Loucy (cell line): ENCODE results near the gene GLMN.
"Not testable (repeated sequence)": the region's sequence is repeated elsewhere in the genome, so short reads cannot be mapped to it uniquely, and the experiment has no call there.

Experiments used
- H2AFZ ChIP-seq: fragments of 200-600 bp; sonication (generic); 2 replicates; pipeline ENCODE4 v1.6.0; 2016; ENCODE audit warnings: antibody characterized with exemption, mild to moderate bottlenecking, low read length, moderate library complexity
- H3F3A ChIP-seq: fragments of 200-600 bp; 2 replicates; pipeline ENCODE4 v1.6.0; 2016; ENCODE audit warnings: antibody characterized with exemption, low read depth, mild to moderate bottlenecking
- H3K27me3 ChIP-seq: fragments of 200-600 bp; sonication (generic); 2 replicates; pipeline ENCODE4 v1.6.1; 2014; ENCODE audit warnings: low read length, mild to moderate bottlenecking; ENCODE audit not compliant: insufficient read depth, poor library complexity, severe bottlenecking
- H3K36me3 ChIP-seq: fragments of 200-600 bp; sonication (generic); 2 replicates; pipeline ENCODE4 v1.6.1; 2016; ENCODE audit warnings: low read length; ENCODE audit not compliant: insufficient read depth
- H3K4me1 ChIP-seq: fragments of 200-600 bp; sonication (generic); 2 replicates; pipeline ENCODE4 v1.5.1; 2014; ENCODE audit warnings: low read length, mild to moderate bottlenecking; ENCODE audit not compliant: insufficient read depth, poor library complexity, severe bottlenecking
- H3K4me2 ChIP-seq: fragments of 200-600 bp; sonication (generic); 2 replicates; pipeline ENCODE4 v1.6.0; 2014; ENCODE audit warnings: antibody characterized with exemption, low read length, low read depth, mild to moderate bottlenecking; ENCODE audit not compliant: poor library complexity, severe bottlenecking
- H3K4me3 ChIP-seq: fragments of 200-600 bp; sonication (generic); 2 replicates; pipeline ENCODE4 v1.5.1; 2014; ENCODE audit warnings: low read length, mild to moderate bottlenecking, mixed read lengths; ENCODE audit not compliant: poor library complexity, severe bottlenecking
- H3K79me2 ChIP-seq: fragments of 200-600 bp; sonication (generic); 2 replicates; pipeline ENCODE4 v1.6.1; 2014; ENCODE audit warnings: low read length; ENCODE audit not compliant: insufficient read depth
- H3K9ac ChIP-seq: fragments of 200-600 bp; sonication (generic); 2 replicates; pipeline ENCODE4 v1.6.0; 2014; ENCODE audit warnings: mild to moderate bottlenecking, low read depth, low read length, moderate library complexity; ENCODE audit not compliant: poor library complexity, severe bottlenecking
- H3K9me2 ChIP-seq: fragments of 200-600 bp; sonication (generic); replicated peaks from 2 replicates; pipeline ENCODE4 v1.6.1; 2016; ENCODE audit warnings: low read depth, low read length, mixed read lengths
- H3K9me3 ChIP-seq: fragments of 200-600 bp; sonication (generic); 2 replicates; pipeline ENCODE4 v1.6.1; 2014; ENCODE audit warnings: mild to moderate bottlenecking, antibody characterized with exemption, low read length, low read depth; ENCODE audit not compliant: insufficient read depth
- H4K20me1 ChIP-seq: fragments of 200-600 bp; sonication (generic); 2 replicates; pipeline ENCODE4 v1.6.0; 2014; ENCODE audit warnings: antibody characterized with exemption, low read length, mild to moderate bottlenecking; ENCODE audit not compliant: insufficient read depth, poor library complexity, severe bottlenecking
- CTCF ChIP-seq: fragments of 200-600 bp; sonication (generic); conservative IDR thresholded peaks from 2 replicates; pipeline ENCODE4 v1.5.1; 2014; ENCODE audit warnings: mild to moderate bottlenecking, antibody characterized with exemption, low read length
- EZH2phosphoT487 ChIP-seq: fragments of 200-600 bp; IDR thresholded peaks from 2 replicates; pipeline ENCODE4 v1.6.1; 2018; ENCODE audit warnings: antibody characterized with exemption, mild to moderate bottlenecking, moderate library complexity, borderline replicate concordance

GLMN gene

GRCh38 chr1:92299477-92300150, 827 bp upstream of the GLMN start:
- peak overlapping the region; percentile 79 for H2AFZ ChIP-seq
- no peaks in the 10 kb centered on the region for H3F3A ChIP-seq
- H3K4me1 ChIP-seq = peaks cover 46% of the 10 kb centered on the region
- H4K20me1 ChIP-seq = peaks cover 22% of the 10 kb centered on the region
- peaks cover 42% of the 10 kb centered on the region for H3K79me2 ChIP-seq
- peak overlapping the region; percentile 92 for H3K4me2 ChIP-seq
- peak overlapping the region; percentile 93 for H3K9ac ChIP-seq
- H3K36me3 ChIP-seq = peaks cover 7% of the 10 kb centered on the region; the same call in 1 of the 2 replicates
- no peaks in the 10 kb centered on the region for H3K9me2 ChIP-seq
- no peaks in the 10 kb centered on the region for H3K27me3 ChIP-seq
- no peaks in the 10 kb centered on the region for H3K9me3 ChIP-seq
- H3K4me3 ChIP-seq = peak overlapping the region; percentile 91
- TF ChIP-seq EZH2phosphoT487 = no peak
- TF ChIP-seq CTCF = no peak

DNA sequence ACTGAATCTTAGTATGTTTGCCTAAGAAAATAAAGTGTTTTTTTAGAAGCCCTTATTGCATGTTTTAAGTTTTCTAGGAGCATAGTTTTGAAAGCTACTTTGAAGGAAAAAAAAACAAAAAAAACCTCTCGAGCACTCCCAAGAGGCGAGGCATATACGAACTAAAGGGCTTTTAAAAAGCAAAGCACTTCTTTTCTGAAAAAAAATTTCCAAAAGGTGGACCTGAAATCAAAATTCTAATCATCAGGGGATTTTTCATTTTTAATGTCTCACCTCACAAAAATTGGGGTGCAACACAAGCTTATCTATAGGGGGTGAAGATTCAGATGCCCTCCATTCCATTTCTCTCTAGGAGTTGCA, 594 bp downstream of the GLMN start:
- peaks cover 46% of the 10 kb centered on the region for H3K4me1 ChIP-seq
- TF ChIP-seq EZH2phosphoT487 (no peak), CTCF (peak; percentile 43)
- no peaks in the 10 kb centered on the region for H3F3A ChIP-seq

GRCh38 chr1:92291372-92291999, 7.3 kb downstream of the GLMN start:
- Histone ChIP-seq H3F3A (0 out of 2 replicates have a peak, but pooled peaks cover 3% of the 10 kb centered on the region), H3K4me2 (no peak overlapping the region), H3K27me3 (no peaks in the 10 kb centered on the region), H3K9me3 (no peaks in the 10 kb centered on the region), H3K4me1 (peaks cover 13% of the 10 kb centered on the region), H3K4me3 (no peak overlapping the region), H2AFZ (no peak overlapping the region), H3K79me2 (peaks cover 4% of the 10 kb centered on the region), H4K20me1 (no peaks in the 10 kb centered on the region), H3K9ac (no peak overlapping the region), H3K9me2 (no peaks in the 10 kb centered on the region), H3K36me3 (peaks cover 6% of the 10 kb centered on the region; the same call in 1 of the 2 replicates)
- TF ChIP-seq CTCF (peak; percentile 98), EZH2phosphoT487 (no peak)

More for the DNA sequence above, 594 bp downstream of the GLMN start:
- Histone ChIP-seq H3K27me3 (no peaks in the 10 kb centered on the region), H3K79me2 (peaks cover 42% of the 10 kb centered on the region), H2AFZ (peak overlapping the region; percentile 79), H3K4me2 (peak overlapping the region; percentile 90), H3K9me3 (no peaks in the 10 kb centered on the region), H3K9ac (peak overlapping the region; percentile 93), H3K4me3 (peak overlapping the region; percentile 91), H3K36me3 (no peaks in the 10 kb centered on the region), H3K9me2 (no peaks in the 10 kb centered on the region), H4K20me1 (peaks cover 22% of the 10 kb centered on the region)

- peaks cover 39% of the 10 kb centered on the region; the same call in 1 of the 2 replicates for H3K36me3 ChIP-seq
- not testable (repeated sequence) for H3K4me2 ChIP-seq, H4K20me1 ChIP-seq, H2AFZ ChIP-seq, H3K4me1 ChIP-seq, H3K4me3 ChIP-seq, H3K9me3 ChIP-seq, H3F3A ChIP-seq, H3K9me2 ChIP-seq, H3K9ac ChIP-seq, H3K79me2 ChIP-seq, H3K27me3 ChIP-seq
Observed at GRCh38 chr1:92281411-92281810, 17.4 kb downstream of the GLMN start.

DNA sequence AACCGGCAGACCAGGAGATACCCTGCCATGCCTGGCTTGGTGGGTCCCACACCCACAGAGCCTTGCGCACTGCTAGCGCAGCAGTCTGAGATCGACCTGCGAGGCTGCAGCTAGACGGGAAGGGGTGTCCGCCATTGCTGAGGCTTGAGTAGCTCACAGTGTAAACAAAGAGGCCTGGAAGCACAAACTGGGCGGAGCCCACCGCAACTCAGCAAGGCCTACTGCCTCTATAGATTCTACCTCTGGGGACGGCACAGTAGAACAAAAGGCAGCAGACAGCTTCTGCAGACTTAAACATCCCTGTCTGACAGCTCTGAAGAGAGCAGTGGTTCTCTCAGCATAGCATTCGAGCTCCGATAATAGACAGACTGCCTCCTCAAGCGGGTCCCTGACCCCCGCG, 19.0 kb downstream of the GLMN start:
- not testable (repeated sequence) for H3K27me3 ChIP-seq, H3K9me3 ChIP-seq, H2AFZ ChIP-seq, H3F3A ChIP-seq, H3K4me1 ChIP-seq, H3K4me3 ChIP-seq, H3K9me2 ChIP-seq, H3K9ac ChIP-seq, H3K79me2 ChIP-seq, H3K4me2 ChIP-seq, H4K20me1 ChIP-seq
- peaks cover 38% of the 10 kb centered on the region; the same call in 1 of the 2 replicates for H3K36me3 ChIP-seq
